ENCODE data around the gene MYG1. TPM values are rescaled to one million over a fixed set of nuclear protein-coding genes. Genes with fewer than 3 reads are reported as not detected.

MYG1 gene
- total and polyA plus RNA-seq, 2 of the 13 experiments (the other 11 are each of a cell fraction or from before 2014, with no cell fraction given): 38.6 to 58.0 TPM

GRCh38 chr12:53267999-53268629 is 31.4 kb upstream of the MYG1 start, which contains the start of gene ESPL1 (continued):
- peak; percentile 93 for TF ChIP-seq ARID4A (CRISPR knock-in tag; IDR thresholded peaks at IDR 0.05; ENCODE audit: borderline replicate concordance)
- peak; percentile 60; the same call in 1 of the 2 replicates for TF ChIP-seq CREB1 (IDR thresholded peaks at IDR 0.05)
- TF ChIP-seq CREB1 (CRISPR knock-in tag; IDR thresholded peaks at IDR 0.05): peak; percentile 71
- TF ChIP-seq GRHL1 (CRISPR knock-in tag; conservative IDR thresholded peaks at IDR 0.05): no peak
- 0 out of 2 replicates have a peak, but pooled peaks have one; percentile 59 for TF ChIP-seq AFF4 (CRISPR knock-in tag; IDR thresholded peaks at IDR 0.05)
- TF ChIP-seq UBTF (CRISPR knock-in tag; IDR thresholded peaks at IDR 0.05): no peak
- TF ChIP-seq NFE2L1 (CRISPR knock-in tag; IDR thresholded peaks at IDR 0.05; ENCODE audit: borderline replicate concordance): no peak
- peak; percentile 74 to 80; a peak in 3 of 4 replicates for TF ChIP-seq HMGXB4 (CRISPR knock-in tag; IDR thresholded peaks at IDR 0.05; ENCODE audit: borderline replicate concordance in 1 of 2, low read depth in 1 of 2)
- 0 out of 2 replicates have a peak, but pooled peaks have one; percentile 9 for TF ChIP-seq RARA (CRISPR knock-in tag; IDR thresholded peaks at IDR 0.05)
- TF ChIP-seq SP4 (CRISPR knock-in tag; IDR thresholded peaks at IDR 0.05): peak; percentile 56; the same call in 1 of the 2 replicates
- no peak for TF ChIP-seq NR3C1 (CRISPR knock-in tag; IDR thresholded peaks at IDR 0.05)
- no peak for TF ChIP-seq ZNF674 (CRISPR knock-in tag; IDR thresholded peaks at IDR 0.05; ENCODE audit: low read depth)
- no peak for TF ChIP-seq TOE1 (CRISPR knock-in tag; IDR thresholded peaks at IDR 0.05)
- TF ChIP-seq HNF4A (CRISPR knock-in tag; IDR thresholded peaks at IDR 0.05): no peak

Data from HepG2 (cell line).